A549 treated with dexamethasone at 1 μM for 4 hours (cell line): ENCODE measurements around the gene DGCR6L. TPM values are rescaled to one million over a fixed set of nuclear protein-coding genes. Genes with fewer than 3 reads are reported as not detected.

ENCODE experiments used
- total RNA-seq: library from RNA; stranded (reverse); fragments of 200-300 nt; extraction: Qiagen RNA extraction; gene quantifications from 5 replicates; pipeline ENCODE4 v1.2.3, GENCODE V29; 2022

DGCR6L gene
- 27.0 to 41.2 TPM (median 39.8 TPM) in 5 replicates for total RNA-seq

DNA sequence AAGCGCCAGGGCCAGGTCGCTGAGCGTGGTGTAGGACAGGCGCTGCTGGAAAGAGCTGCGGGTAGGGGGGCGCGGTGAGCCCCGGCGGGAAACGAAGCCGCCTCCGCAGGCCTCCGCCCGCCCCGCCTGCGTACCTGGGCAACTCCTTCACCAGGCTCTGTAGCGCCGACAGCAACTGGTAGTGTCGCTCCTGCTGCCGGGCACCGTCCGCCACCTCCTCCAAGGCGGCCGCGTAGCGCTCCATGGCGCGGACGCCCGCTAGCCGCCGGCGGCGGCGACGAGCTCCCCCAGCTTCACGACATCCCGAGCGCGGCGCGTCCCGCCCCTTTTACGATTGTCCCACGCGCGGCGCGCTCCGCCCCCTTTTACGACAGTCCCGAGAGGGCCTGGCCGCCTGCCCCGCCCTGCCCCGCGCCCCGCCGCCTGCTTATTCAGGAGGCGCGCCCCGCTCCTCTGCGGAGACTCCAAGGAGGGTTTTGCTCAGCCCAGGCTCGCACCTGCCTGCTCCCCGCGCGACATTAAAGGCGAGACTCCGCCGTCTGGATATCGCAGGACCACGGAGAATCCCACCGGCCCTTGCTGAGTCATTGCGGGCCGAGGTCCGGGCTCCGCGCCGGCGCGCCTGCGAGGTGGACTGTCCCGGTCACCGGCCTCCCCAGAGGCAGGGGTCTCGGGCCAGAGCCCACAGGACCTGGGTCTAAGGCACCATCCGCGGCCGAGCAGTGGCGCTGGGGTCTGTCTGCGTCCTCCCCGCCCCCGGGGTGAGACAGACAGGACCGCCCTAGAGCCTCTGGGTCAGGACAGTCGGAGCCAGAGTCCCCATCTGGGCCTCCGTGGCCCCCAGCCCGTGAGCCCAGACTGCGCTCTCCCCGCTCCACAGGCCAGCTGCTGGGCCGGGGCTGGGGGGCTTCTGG, at the start of gene DGCR6L:
DGCR6L (minus strand) TSS at position 316 of the 914 bp plus-strand sequence; CDS start at position 244, 72 bp downstream.

GRCh38 chr22:20268279-20269012, 51.4 kb downstream of the DGCR6L start, which contains the start of gene RTN4R:
TSS of gene RTN4R (minus strand) at chr22:20268318. CDS start at chr22:20268092, 226 bp downstream.

Other genes with a start within 250 kb of the DGCR6L start
- 15.6 to 21.8 TPM (median 20.6 TPM) in 5 replicates for gene DGCR8, start 239.8 kb downstream of the DGCR6L start, total RNA-seq
- 265 to 291 TPM (median 269 TPM) in 5 replicates for gene RANBP1, start 204.0 kb downstream of the DGCR6L start, total RNA-seq
- 16.7 to 25.1 TPM (median 23.2 TPM) in 5 replicates for gene TRMT2A, start 202.8 kb downstream of the DGCR6L start, total RNA-seq
- 20.0 to 41.2 TPM (median 35.8 TPM) in 5 replicates for gene ZDHHC8, start 188.3 kb downstream of the DGCR6L start, total RNA-seq
- not detected in 5 replicates for gene CCDC188, start 169.0 kb downstream of the DGCR6L start, total RNA-seq
- gene RTN4R, start 51.7 kb downstream of the DGCR6L start, total RNA-seq: 6.7 to 13.7 TPM (median 12.4 TPM) in 5 replicates
- 5.8 to 7.7 TPM (median 7.1 TPM) in 5 replicates for gene ZNF74, start 74.1 kb upstream of the DGCR6L start, total RNA-seq
- 0.73 to 1.2 TPM (median 0.82 TPM) in 5 replicates for gene SCARF2, start 117.8 kb upstream of the DGCR6L start, total RNA-seq
- 8.2 to 11.3 TPM (median 10.3 TPM) in 5 replicates for gene KLHL22, start 175.7 kb upstream of the DGCR6L start, total RNA-seq
- 49.5 to 75.3 TPM (median 66.2 TPM) in 5 replicates for gene MED15, start 187.6 kb upstream of the DGCR6L start, total RNA-seq